HG02571 (cell line): ENCODE measurements around the gene ISLR2.

Source experiments
- ATAC-seq: cut with Tn5 transposase; IDR thresholded peaks from one replicate; pipeline ENCODE4 v1.9.1; 2021; ENCODE audit warnings: mild to moderate bottlenecking, moderate library complexity; ENCODE audit not compliant: unreplicated experiment

ISLR2 gene

GRCh38 chr15:74127954-74128784 lies 2.2 kb upstream of the ISLR2 start:
- no peak for ATAC-seq

- ATAC-seq = no peak
Observed at GRCh38 chr15:74128785-74129585, 1.4 kb upstream of the ISLR2 start.

GRCh38 chr15:74129586-74130154 lies 716 bp upstream of the ISLR2 start:
- no peak for ATAC-seq

GRCh38 chr15:74130849-74131627 lies 652 bp downstream of the ISLR2 start:
- ATAC-seq = no peak

- no peak for ATAC-seq
Observed at GRCh38 chr15:74131628-74132413, 1.4 kb downstream of the ISLR2 start.

- no peak for ATAC-seq
Observed at GRCh38 chr15:74132681-74133651, 2.6 kb downstream of the ISLR2 start.

GRCh38 chr15:74133694-74134386 lies 3.5 kb downstream of the ISLR2 start:
- ATAC-seq = no peak

- no peak for ATAC-seq
Observed at GRCh38 chr15:74134387-74135027, 4.1 kb downstream of the ISLR2 start.

GRCh38 chr15:74135041-74135565 lies 4.7 kb downstream of the ISLR2 start:
- no peak for ATAC-seq

GRCh38 chr15:74136540-74136813 lies 6.1 kb downstream of the ISLR2 start:
- no peak for ATAC-seq

- ATAC-seq = no peak
Observed at GRCh38 chr15:74136814-74137536, 6.6 kb downstream of the ISLR2 start.

GRCh38 chr15:74137537-74137894 lies 7.1 kb downstream of the ISLR2 start:
- ATAC-seq = no peak

- no peak for ATAC-seq
Observed at GRCh38 chr15:74138642-74139041, 8.3 kb downstream of the ISLR2 start.

GRCh38 chr15:74141591-74141990 lies 11.2 kb downstream of the ISLR2 start:
- no peak for ATAC-seq

- no peak for ATAC-seq
Observed at GRCh38 chr15:74144153-74144775, 13.9 kb downstream of the ISLR2 start.

GRCh38 chr15:74146277-74146800 lies 16.0 kb downstream of the ISLR2 start:
- ATAC-seq = no peak

GRCh38 chr15:74147051-74147450 lies 16.7 kb downstream of the ISLR2 start:
- no peak for ATAC-seq
